Measurements from ENCODE around the gene CFAP161. TPM values are rescaled to one million over a fixed set of nuclear protein-coding genes. Genes with fewer than 3 reads are reported as not detected.
"Not testable (repeated sequence)": the region's sequence is repeated elsewhere in the genome, so short reads cannot be mapped to it uniquely, and the experiment has no call there.

Gene CFAP161
- total and polyA plus RNA-seq, 4 donors: 0.45 to 0.84 TPM; not detected in 2

GRCh38 chr15:81113204-81113657, 20.8 kb upstream of the CFAP161 start:
- Histone ChIP-seq H3K4me3 (ENCODE audit: low read length in 2 of 2) (no peak overlapping the region), H3K27me3 (ENCODE audit: control insufficient read depth in 1 of 2, insufficient read depth in 2 of 2, low read length in 1 of 2) (no peaks in the 10 kb centered on the region), H3K27ac (ENCODE audit: low read depth in 1 of 2, low read length in 2 of 2) (no peak overlapping the region), H3K36me3 (ENCODE audit: control insufficient read depth in 1 of 2, insufficient read depth in 2 of 2, low read length in 1 of 2) (no peaks in the 10 kb centered on the region), H3K4me1 (ENCODE audit: control insufficient read depth in 1 of 2, insufficient read depth in 2 of 2, low read length in 2 of 2) (no peaks in the 10 kb centered on the region), H3K9me3 (ENCODE audit: control insufficient read depth, low read length) (no peaks in the 10 kb centered on the region)
- ATAC-seq (ENCODE audit: low FRiP score) (no peak), DNase-seq (no peak)
- intact Hi-C loops (cut with DNase I): no loop called here
- 41 to 48% methylated on average over 3 of the region's 3 CpGs for WGBS, 2 donors

GRCh38 chr15:81113861-81114291, 20.2 kb upstream of the CFAP161 start:
- H3K4me1 ChIP-seq (ENCODE audit: control insufficient read depth in 1 of 2, insufficient read depth in 2 of 2, low read length in 2 of 2): no peaks in the 10 kb centered on the region
- ATAC-seq (ENCODE audit: low FRiP score) (no peak), DNase-seq (no peak)
- H3K27ac ChIP-seq (ENCODE audit: low read depth in 1 of 2, low read length in 2 of 2): no peak overlapping the region
- H3K27me3 ChIP-seq (ENCODE audit: control insufficient read depth in 1 of 2, insufficient read depth in 2 of 2, low read length in 1 of 2): no peaks in the 10 kb centered on the region
- intact Hi-C loops (cut with DNase I): no loop called here
- no peaks in the 10 kb centered on the region for H3K9me3 ChIP-seq (ENCODE audit: control insufficient read depth, low read length)
- 54 to 56% methylated on average over 3 of the region's 3 CpGs for WGBS, 2 donors
- no peaks in the 10 kb centered on the region for H3K36me3 ChIP-seq (ENCODE audit: control insufficient read depth in 1 of 2, insufficient read depth in 2 of 2, low read length in 1 of 2)
- H3K4me3 ChIP-seq (ENCODE audit: low read length in 2 of 2): no peak overlapping the region

GRCh38 chr15:81115054-81115939, 18.8 kb upstream of the CFAP161 start:
- Histone ChIP-seq H3K27me3 (ENCODE audit: control insufficient read depth in 1 of 2, insufficient read depth in 2 of 2, low read length in 1 of 2) (no peaks in the 10 kb centered on the region), H3K4me1 (ENCODE audit: control insufficient read depth in 1 of 2, insufficient read depth in 2 of 2, low read length in 2 of 2) (no peaks in the 10 kb centered on the region), H3K9me3 (ENCODE audit: control insufficient read depth, low read length) (no peaks in the 10 kb centered on the region), H3K27ac (ENCODE audit: low read depth in 1 of 2, low read length in 2 of 2) (no peak overlapping the region), H3K4me3 (ENCODE audit: low read length in 2 of 2) (no peak overlapping the region), H3K36me3 (ENCODE audit: control insufficient read depth in 1 of 2, insufficient read depth in 2 of 2, low read length in 1 of 2) (no peaks in the 10 kb centered on the region)
- ATAC-seq (ENCODE audit: low FRiP score) (no peak), DNase-seq (no peak)
- 92 to 95% methylated on average over 5 of the region's 5 CpGs for WGBS, 2 donors
- intact Hi-C loops (cut with DNase I): no loop called here

- intact Hi-C loops (cut with DNase I): no loop called here
- Histone ChIP-seq H3K4me3 (ENCODE audit: low read length in 2 of 2) (no peak overlapping the region), H3K4me1 (ENCODE audit: control insufficient read depth in 1 of 2, insufficient read depth in 2 of 2, low read length in 2 of 2) (no peaks in the 10 kb centered on the region), H3K27me3 (ENCODE audit: control insufficient read depth in 1 of 2, insufficient read depth in 2 of 2, low read length in 1 of 2) (no peaks in the 10 kb centered on the region), H3K36me3 (ENCODE audit: control insufficient read depth in 1 of 2, insufficient read depth in 2 of 2, low read length in 1 of 2) (no peaks in the 10 kb centered on the region), H3K9me3 (ENCODE audit: control insufficient read depth, low read length) (no peaks in the 10 kb centered on the region), H3K27ac (ENCODE audit: low read depth in 1 of 2, low read length in 2 of 2) (no peak overlapping the region)
- ATAC-seq (ENCODE audit: low FRiP score) (no peak), DNase-seq (no peak)
- WGBS, 2 donors: 92 to 95% methylated on average over 3 of the region's 3 CpGs
Measured at GRCh38 chr15:81117136-81117535, 16.9 kb upstream of the CFAP161 start.

- H3K27me3 ChIP-seq (ENCODE audit: control insufficient read depth in 1 of 2, insufficient read depth in 2 of 2, low read length in 1 of 2): no peaks in the 10 kb centered on the region
- intact Hi-C loops (cut with DNase I): no loop called here
- H3K27ac ChIP-seq (ENCODE audit: low read depth in 1 of 2, low read length in 2 of 2): no peak overlapping the region
- no peak overlapping the region for H3K4me3 ChIP-seq (ENCODE audit: low read length in 2 of 2)
- no peak for ATAC-seq (ENCODE audit: low FRiP score)
- 80 to 83% methylated on average over 3 of the region's 3 CpGs for WGBS, 2 donors
- H3K36me3 ChIP-seq (ENCODE audit: control insufficient read depth in 1 of 2, insufficient read depth in 2 of 2, low read length in 1 of 2): no peaks in the 10 kb centered on the region
- DNase-seq: no peak
- H3K4me1 ChIP-seq (ENCODE audit: control insufficient read depth in 1 of 2, insufficient read depth in 2 of 2, low read length in 2 of 2): no peaks in the 10 kb centered on the region
- no peaks in the 10 kb centered on the region for H3K9me3 ChIP-seq (ENCODE audit: control insufficient read depth, low read length)
Measured at GRCh38 chr15:81117581-81117980, 16.5 kb upstream of the CFAP161 start.

GRCh38 chr15:81118361-81118760, 15.7 kb upstream of the CFAP161 start:
- Histone ChIP-seq H3K4me3 (ENCODE audit: low read length in 2 of 2) (no peak overlapping the region), H3K4me1 (ENCODE audit: control insufficient read depth in 1 of 2, insufficient read depth in 2 of 2, low read length in 2 of 2) (no peaks in the 10 kb centered on the region), H3K9me3 (ENCODE audit: control insufficient read depth, low read length) (no peaks in the 10 kb centered on the region), H3K27ac (ENCODE audit: low read depth in 1 of 2, low read length in 2 of 2) (no peak overlapping the region), H3K36me3 (ENCODE audit: control insufficient read depth in 1 of 2, insufficient read depth in 2 of 2, low read length in 1 of 2) (no peaks in the 10 kb centered on the region), H3K27me3 (ENCODE audit: control insufficient read depth in 1 of 2, insufficient read depth in 2 of 2, low read length in 1 of 2) (no peaks in the 10 kb centered on the region)
- intact Hi-C loops (cut with DNase I): no loop called here
- ATAC-seq (ENCODE audit: low FRiP score) (no peak), DNase-seq (no peak)
- 23 to 26% methylated on average over 34 to 42 of the region's 42 CpGs for WGBS, 2 donors

- intact Hi-C loops (cut with DNase I): no loop called here
- Histone ChIP-seq H3K9me3 (ENCODE audit: control insufficient read depth, low read length) (no peaks in the 10 kb centered on the region), H3K36me3 (ENCODE audit: control insufficient read depth in 1 of 2, insufficient read depth in 2 of 2, low read length in 1 of 2) (no peaks in the 10 kb centered on the region), H3K27me3 (ENCODE audit: control insufficient read depth in 1 of 2, insufficient read depth in 2 of 2, low read length in 1 of 2) (no peaks in the 10 kb centered on the region), H3K4me1 (ENCODE audit: control insufficient read depth in 1 of 2, insufficient read depth in 2 of 2, low read length in 2 of 2) (no peaks in the 10 kb centered on the region), H3K4me3 (ENCODE audit: low read length in 2 of 2) (no peak overlapping the region), H3K27ac (ENCODE audit: low read depth in 1 of 2, low read length in 2 of 2) (no peak overlapping the region)
- ATAC-seq (ENCODE audit: low FRiP score) (no peak), DNase-seq (no peak)
Measured at GRCh38 chr15:81120069-81120468, 14.0 kb upstream of the CFAP161 start.

GRCh38 chr15:81126892-81127291, 7.2 kb upstream of the CFAP161 start:
- intact Hi-C loops (cut with DNase I): no loop called here
- DNase-seq (no peak), ATAC-seq (ENCODE audit: low FRiP score) (no peak)
- Histone ChIP-seq H3K27ac (ENCODE audit: low read depth in 1 of 2, low read length in 2 of 2) (no peak overlapping the region), H3K4me3 (ENCODE audit: low read length in 2 of 2) (no peak overlapping the region), H3K4me1 (ENCODE audit: control insufficient read depth in 1 of 2, insufficient read depth in 2 of 2, low read length in 2 of 2) (no peaks in the 10 kb centered on the region), H3K27me3 (ENCODE audit: control insufficient read depth in 1 of 2, insufficient read depth in 2 of 2, low read length in 1 of 2) (peaks cover 0 to 2% of the 10 kb centered on the region in 2 donors), H3K36me3 (ENCODE audit: control insufficient read depth in 1 of 2, insufficient read depth in 2 of 2, low read length in 1 of 2) (no peaks in the 10 kb centered on the region), H3K9me3 (ENCODE audit: control insufficient read depth, low read length) (peaks cover 1% of the 10 kb centered on the region)
- WGBS, 2 donors: 34 to 43% methylated on average over 3 of the region's 3 CpGs

GRCh38 chr15:81141478-81141877, 7.4 kb downstream of the CFAP161 start:
- intact Hi-C loops (cut with DNase I); H3K4me1 ChIP-seq (ENCODE audit: control insufficient read depth in 1 of 2, insufficient read depth in 2 of 2, low read length in 2 of 2); H3K36me3 ChIP-seq (ENCODE audit: control insufficient read depth in 1 of 2, insufficient read depth in 2 of 2, low read length in 1 of 2); H3K4me3 ChIP-seq (ENCODE audit: low read length in 2 of 2); DNase-seq; H3K27me3 ChIP-seq (ENCODE audit: control insufficient read depth in 1 of 2, insufficient read depth in 2 of 2, low read length in 1 of 2); H3K9me3 ChIP-seq (ENCODE audit: control insufficient read depth, low read length); ATAC-seq (ENCODE audit: low FRiP score); H3K27ac ChIP-seq (ENCODE audit: low read depth in 1 of 2, low read length in 2 of 2): not testable (repeated sequence)
- 94% methylated on average over 6 of the region's 6 CpGs for WGBS, 2 donors

All from aorta (tissue), 5 donors.